Superior temporal gyrus (tissue), 1 donor: ENCODE results near the gene TOP2B.

Experiments
- DNase-seq: peaks from one replicate; pipeline ENCODE4 v3.0.0-alpha.2; 2016; ENCODE audit errors: extremely low spot score

The TOP2B gene

GRCh38 chr3:25582242-25582641 is 82.5 kb downstream of the TOP2B start:
- no peak for DNase-seq

- no peak for DNase-seq
Measured at GRCh38 chr3:25581823-25582222, 82.9 kb downstream of the TOP2B start.

DNA sequence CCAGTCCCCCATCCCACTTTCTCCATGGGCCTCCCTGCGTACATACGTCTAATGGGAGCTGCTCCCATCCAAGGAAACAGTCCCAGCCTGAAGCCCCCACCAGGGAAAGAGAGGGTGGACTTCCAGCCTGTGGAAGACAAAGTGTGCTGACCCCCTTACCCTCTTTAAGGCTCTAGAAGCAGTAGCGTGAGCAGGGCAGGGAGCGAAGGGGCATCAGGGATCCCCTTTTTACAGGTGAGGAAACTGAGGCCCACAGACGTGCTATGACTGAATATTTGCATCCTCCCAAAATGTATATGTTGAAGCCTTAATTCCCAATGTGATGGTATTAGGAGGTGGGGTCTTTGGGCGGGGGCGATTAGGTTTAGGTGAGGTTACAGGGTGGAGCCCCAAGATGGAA is 83.4 kb downstream of the TOP2B start:
- DNase-seq, result no peak

- DNase-seq, result no peak
Measured at GRCh38 chr3:25580534-25580933, 84.2 kb downstream of the TOP2B start.

GRCh38 chr3:25578059-25578458 is 86.6 kb downstream of the TOP2B start:
- no peak for DNase-seq

DNA sequence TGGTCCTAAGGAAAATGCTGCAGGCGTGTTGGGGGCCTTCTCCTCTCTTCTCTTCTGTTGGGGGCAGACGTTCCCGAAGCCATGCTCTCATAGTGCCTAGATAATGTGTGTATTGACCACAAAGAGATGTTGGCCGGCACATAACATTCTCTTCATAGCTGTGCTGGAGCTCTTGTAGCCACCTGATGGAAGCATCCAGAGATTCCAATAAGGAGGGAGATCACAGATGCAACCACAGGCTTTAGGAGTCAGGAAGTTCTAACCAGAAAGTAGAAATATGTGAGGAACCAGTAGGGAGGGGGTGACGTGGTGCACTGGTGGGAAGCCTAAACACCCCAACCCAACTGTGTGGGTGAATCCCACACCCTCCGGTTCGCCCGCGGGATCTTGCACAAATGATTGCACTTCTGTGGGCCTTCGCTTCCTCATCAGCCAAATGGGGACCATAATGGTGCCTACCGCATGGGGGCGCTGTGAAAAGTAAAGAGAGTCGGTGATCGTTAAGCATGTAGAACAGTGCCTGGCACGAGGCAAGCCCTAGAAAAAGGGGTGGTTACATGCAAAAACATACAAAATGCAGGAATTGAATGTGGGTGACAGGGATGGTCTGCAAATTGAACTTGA is 87.8 kb downstream of the TOP2B start:
- no peak for DNase-seq

DNA sequence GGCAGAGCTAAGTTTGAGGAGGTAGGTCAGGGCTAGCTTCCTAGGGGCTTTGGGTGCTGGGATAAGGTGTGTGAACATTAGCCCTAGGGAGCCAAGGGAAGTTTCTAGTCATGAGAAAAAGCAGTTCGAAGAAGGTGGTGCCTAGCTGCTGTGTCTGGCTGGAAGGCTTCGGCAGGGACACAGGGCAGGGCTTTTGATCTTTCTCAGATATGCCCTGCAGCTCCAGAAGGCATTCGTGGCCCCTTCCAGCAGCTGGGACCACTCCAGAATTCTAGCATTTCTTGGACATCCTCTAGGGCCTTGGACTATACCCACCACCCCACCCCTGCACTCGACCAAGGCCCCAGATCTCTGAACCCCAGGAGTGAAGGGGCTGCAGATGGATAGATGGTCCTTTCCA is 88.6 kb downstream of the TOP2B start:
- DNase-seq, result no peak

GRCh38 chr3:25575001-25575400 is 89.7 kb downstream of the TOP2B start:
- no peak for DNase-seq

- no peak for DNase-seq
Measured at GRCh38 chr3:25574172-25574765, 90.4 kb downstream of the TOP2B start.

DNA sequence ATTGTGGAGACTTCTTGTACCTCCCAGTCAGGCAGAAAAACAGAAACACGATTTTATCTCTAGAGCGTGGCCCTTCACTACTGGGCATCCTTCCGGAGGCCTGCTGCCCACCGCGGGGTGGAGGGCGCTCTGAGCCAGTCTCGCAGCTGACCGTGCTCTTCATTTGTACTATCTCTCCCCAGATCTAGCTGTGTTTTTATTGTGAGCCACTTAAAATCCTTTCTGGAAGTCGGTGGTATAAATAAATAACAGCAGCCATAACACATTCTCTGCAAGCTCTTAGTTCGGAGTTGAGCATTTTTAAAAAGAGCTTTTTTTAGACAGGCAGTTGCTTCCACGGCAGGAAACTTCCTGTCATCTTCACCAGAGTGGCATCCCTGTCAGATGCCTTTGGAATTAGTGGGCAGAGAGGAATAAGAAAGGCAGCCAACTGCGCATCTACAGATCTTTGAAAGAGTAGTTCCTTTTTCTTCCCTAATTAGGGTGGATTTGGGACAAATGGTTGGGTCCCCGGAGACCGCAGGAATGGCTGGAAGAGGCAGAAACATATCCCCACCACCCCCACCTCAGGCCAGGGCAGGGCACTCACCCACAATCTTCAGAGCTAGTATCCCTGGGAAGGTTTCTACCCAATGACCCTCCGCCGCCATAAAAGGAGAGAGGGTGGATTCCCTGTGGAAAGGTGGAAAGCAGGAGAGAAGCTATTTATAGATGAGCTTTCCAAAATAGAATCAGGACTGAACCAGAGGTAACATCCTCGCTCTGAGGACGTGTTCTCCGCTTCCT is 91.1 kb downstream of the TOP2B start:
- no peak for DNase-seq

GRCh38 chr3:25572919-25573385 is 91.8 kb downstream of the TOP2B start:
- DNase-seq, result peak; percentile 41

- no peak for DNase-seq
Measured at GRCh38 chr3:25572336-25572735, 92.4 kb downstream of the TOP2B start.

- DNase-seq, result no peak
Measured at GRCh38 chr3:25571285-25571684, 93.4 kb downstream of the TOP2B start.

- no peak for DNase-seq
Measured at GRCh38 chr3:25568525-25569078, 96.1 kb downstream of the TOP2B start.

- DNase-seq, result no peak
Measured at GRCh38 chr3:25567806-25568524, 96.7 kb downstream of the TOP2B start.

DNA sequence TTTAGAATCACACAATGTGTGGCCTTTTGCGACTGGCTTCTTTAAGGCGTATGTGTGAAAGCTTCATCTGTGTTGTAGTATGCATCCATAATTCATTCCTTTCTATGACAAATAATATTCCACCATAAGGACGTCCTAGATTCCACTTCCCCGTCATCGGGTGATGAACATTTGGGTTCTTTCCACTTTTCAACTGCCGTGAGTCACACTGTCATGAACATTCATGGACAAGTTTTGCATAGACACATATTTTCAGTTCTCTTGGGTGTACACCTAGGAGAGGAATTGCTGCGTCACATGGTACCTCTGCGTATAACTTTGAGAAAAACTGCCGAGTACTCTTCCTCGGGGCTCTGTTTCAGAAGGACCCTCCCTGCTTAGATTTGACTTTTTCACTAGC is 97.3 kb downstream of the TOP2B start:
- no peak for DNase-seq

DNA sequence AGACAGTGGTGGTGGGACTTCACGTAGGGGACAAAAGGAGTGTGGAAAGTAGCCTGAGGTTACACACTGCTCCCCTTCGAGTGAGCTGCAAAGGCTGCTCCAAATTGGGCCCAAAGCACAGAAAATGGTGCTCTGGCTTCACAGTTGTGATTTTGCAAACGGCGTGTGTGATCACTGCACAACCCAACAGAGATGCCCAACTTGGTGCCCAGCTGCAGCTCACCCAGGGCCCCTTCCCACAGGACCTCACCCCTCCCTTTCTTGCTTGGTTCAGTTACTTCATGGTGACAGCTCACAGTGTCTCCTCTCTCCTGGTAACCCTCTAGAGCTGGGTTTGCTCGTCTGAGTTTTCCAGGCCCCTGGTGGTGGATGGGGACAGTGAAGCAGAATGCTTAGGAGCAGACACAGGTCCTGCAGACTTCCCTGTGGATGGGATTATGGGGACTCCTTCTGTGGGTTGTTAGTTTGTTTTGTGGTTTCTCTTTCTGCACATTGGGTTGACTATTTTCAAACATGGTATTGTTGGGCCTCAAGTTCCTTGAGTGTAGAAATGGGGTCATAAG is 98.3 kb downstream of the TOP2B start:
- no peak for DNase-seq

DNA sequence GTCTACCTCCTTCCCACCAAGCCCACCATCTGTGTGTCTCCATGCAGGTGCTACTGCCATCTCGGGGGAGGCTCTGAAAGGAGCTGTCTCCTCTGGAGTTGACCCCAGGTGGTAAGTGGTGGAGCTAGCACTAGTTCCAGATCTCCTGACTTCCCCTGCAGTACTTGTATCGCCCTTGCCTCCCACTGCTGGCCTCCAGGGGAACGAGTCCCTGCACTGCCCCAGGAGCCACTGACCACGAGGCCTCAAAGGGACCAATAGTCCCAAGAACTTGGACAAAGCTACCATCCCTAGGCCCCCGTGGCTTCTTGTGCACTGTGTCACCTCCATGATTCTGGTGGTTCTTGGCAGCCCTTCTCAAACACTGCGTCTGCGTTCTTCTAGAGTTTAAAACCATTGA is 98.9 kb downstream of the TOP2B start:
- DNase-seq, result no peak

DNA sequence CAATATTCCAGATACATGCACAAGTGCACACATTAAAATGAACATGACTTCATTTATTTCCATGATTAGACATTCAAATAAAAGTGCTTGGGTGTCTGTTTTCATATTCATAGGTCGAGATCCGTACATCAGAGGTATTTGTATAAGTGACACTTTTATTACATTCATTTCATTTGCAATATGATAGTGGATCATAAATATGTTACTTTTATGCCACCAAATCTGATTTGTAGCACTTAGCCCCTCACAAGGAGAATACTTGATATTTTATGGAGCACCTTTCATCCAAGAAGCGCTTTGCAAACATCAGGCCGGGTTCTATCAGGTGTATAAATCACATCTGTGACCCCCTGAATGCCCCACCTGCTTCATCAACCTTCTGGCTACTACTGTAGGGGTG is 100.6 kb downstream of the TOP2B start:
- no peak for DNase-seq

DNA sequence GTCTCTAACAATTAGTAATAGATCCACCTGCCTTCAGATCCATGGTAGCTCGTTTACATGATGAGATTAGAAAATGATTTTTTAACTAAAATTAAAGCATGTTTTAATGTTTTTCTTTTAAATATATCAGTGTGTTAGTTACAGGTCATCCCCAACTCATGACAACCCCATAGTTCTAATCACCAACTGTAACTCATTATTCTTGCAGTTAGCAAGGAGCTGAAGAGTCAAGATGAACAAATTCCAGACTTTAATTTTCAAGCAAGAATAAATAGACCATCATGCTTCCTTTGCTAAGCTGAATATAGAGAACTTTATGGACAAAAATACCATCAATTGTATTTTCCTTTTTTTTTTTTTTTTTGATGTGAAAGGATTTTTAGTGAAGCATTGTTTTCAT is 101.1 kb downstream of the TOP2B start:
- no peak for DNase-seq

DNA sequence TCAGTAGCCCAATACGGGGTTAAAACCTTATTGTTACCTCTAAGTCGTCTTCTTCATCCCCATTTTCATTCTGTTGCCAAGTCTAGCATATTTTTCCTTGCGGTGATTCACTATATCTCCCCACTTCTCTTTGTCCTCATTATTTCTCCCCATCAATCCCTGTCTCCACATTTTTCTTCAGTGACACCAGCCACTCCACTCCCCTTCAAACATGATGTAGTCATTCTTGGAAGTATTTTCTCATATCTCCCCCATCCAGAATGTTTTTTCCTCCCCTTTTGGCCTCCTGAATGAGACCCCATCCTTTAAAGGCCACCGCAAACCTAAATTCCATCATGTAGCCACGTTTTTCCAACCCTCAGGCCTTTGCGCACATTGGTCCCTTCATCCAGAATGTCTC is 105.9 kb downstream of the TOP2B start:
- no peak for DNase-seq

- no peak for DNase-seq
Measured at GRCh38 chr3:25558121-25558520, 106.6 kb downstream of the TOP2B start.
